SK-N-SH treated with all-trans-retinoic acid at 6 μM for 48 hours (cell line): Measurements from ENCODE around the gene PRICKLE1.

Experiments
- ATAC-seq: fragments of 200-7000 bp; cut with Tn5 transposase; 3 replicates; pipeline ENCODE4 v1.9.1; 2020; ENCODE audit warnings: mild to moderate bottlenecking, moderate library complexity
- ARNTL ChIP-seq: fragments of 450-650 bp; formaldehyde crosslinking; IDR thresholded peaks from 2 replicates; pipeline ENCODE4 v1.5.0; 2020; ENCODE audit warnings: low read depth, mild to moderate bottlenecking, moderate library complexity, borderline replicate concordance
- CSDC2 ChIP-seq: fragments of 250-450 bp; sonication (Bioruptor Pico); IDR thresholded peaks from 2 replicates; pipeline ENCODE4 v1.5.0; 2020; ENCODE audit warnings: mild to moderate bottlenecking, moderate library complexity
- CSRNP3 ChIP-seq: fragments of 250-450 bp; sonication (Bioruptor Pico); IDR thresholded peaks from 2 replicates; pipeline ENCODE4 v1.5.1; 2021; ENCODE audit warnings: mild to moderate bottlenecking, moderate library complexity
- ISL1 ChIP-seq: fragments of 250-450 bp; sonication (Bioruptor Pico); IDR thresholded peaks from 2 replicates; pipeline ENCODE4 v2.1.2; 2022; ENCODE audit warnings: mild to moderate bottlenecking, moderate library complexity
- OSR1 ChIP-seq: fragments of 250-450 bp; sonication (Bioruptor Pico); IDR thresholded peaks from 2 replicates; pipeline ENCODE4 v1.8.0; 2022; ENCODE audit warnings: moderate library complexity, mild to moderate bottlenecking, inconsistent platforms
- PPARA ChIP-seq: fragments of 250-450 bp; sonication (Bioruptor Pico); IDR thresholded peaks from 2 replicates; pipeline ENCODE4 v1.5.0; 2020; ENCODE audit warnings: mild to moderate bottlenecking, borderline replicate concordance
- RARB ChIP-seq: fragments of 250-450 bp; sonication (Bioruptor Pico); IDR thresholded peaks from 2 replicates; pipeline ENCODE4 v1.8.0; 2021; ENCODE audit warnings: mild to moderate bottlenecking, moderate library complexity
- SNAI2 ChIP-seq: fragments of 250-450 bp; sonication (Bioruptor Pico); IDR thresholded peaks from 2 replicates; pipeline ENCODE4 v1.5.0; 2020; ENCODE audit warnings: mild to moderate bottlenecking, moderate library complexity
- TOX ChIP-seq: fragments of 250-450 bp; sonication (Bioruptor Pico); IDR thresholded peaks from 2 replicates; pipeline ENCODE4 v1.8.0; 2021; ENCODE audit warnings: mild to moderate bottlenecking, moderate library complexity, borderline replicate concordance
- TSHZ2 ChIP-seq: fragments of 250-450 bp; sonication (Bioruptor Pico); IDR thresholded peaks from 2 replicates; pipeline ENCODE4 v1.5.0; 2020; ENCODE audit warnings: mild to moderate bottlenecking, moderate library complexity
- ZC3H10 ChIP-seq: fragments of 250-450 bp; sonication (Bioruptor Pico); IDR thresholded peaks from 2 replicates; pipeline ENCODE4 v1.5.1; 2021; ENCODE audit warnings: mild to moderate bottlenecking, moderate library complexity
- ZFP3 ChIP-seq: fragments of 250-450 bp; sonication (Bioruptor Pico); IDR thresholded peaks from 2 replicates; pipeline ENCODE4 v1.5.0; 2020; ENCODE audit warnings: mild to moderate bottlenecking, moderate library complexity
- ZFP30 ChIP-seq: fragments of 450-650 bp; formaldehyde crosslinking; IDR thresholded peaks from 2 replicates; pipeline ENCODE4 v1.5.0; 2022; ENCODE audit warnings: mild to moderate bottlenecking, moderate library complexity
- ZNF70 ChIP-seq: fragments of 450-650 bp; formaldehyde crosslinking; IDR thresholded peaks from 2 replicates; pipeline ENCODE4 v1.5.0; 2020; ENCODE audit warnings: mild to moderate bottlenecking, moderate library complexity
- ZNF8 ChIP-seq: fragments of 450-650 bp; formaldehyde crosslinking; IDR thresholded peaks from 2 replicates; pipeline ENCODE4 v1.5.0; 2020; ENCODE audit warnings: mild to moderate bottlenecking, moderate library complexity
- TF ChIP-seq, protein P1 (sequence below): fragments of 250-450 bp; sonication (Bioruptor Pico); IDR thresholded peaks from 2 replicates; pipeline ENCODE4 v1.8.0; 2021; ENCODE audit warnings: low read depth, mild to moderate bottlenecking, moderate library complexity, borderline replicate concordance
- TF ChIP-seq, protein P2 (sequence below): fragments of 250-450 bp; sonication (Bioruptor Pico); IDR thresholded peaks from 2 replicates; pipeline ENCODE4 v1.5.1; 2020; ENCODE audit warnings: low read depth, mild to moderate bottlenecking, moderate library complexity
- TF ChIP-seq, protein P3 (sequence below): fragments of 250-450 bp; sonication (Bioruptor Pico); IDR thresholded peaks from 2 replicates; pipeline ENCODE4 v1.8.0; 2020; ENCODE audit warnings: mild to moderate bottlenecking, moderate library complexity, borderline replicate concordance

The PRICKLE1 gene

DNA sequence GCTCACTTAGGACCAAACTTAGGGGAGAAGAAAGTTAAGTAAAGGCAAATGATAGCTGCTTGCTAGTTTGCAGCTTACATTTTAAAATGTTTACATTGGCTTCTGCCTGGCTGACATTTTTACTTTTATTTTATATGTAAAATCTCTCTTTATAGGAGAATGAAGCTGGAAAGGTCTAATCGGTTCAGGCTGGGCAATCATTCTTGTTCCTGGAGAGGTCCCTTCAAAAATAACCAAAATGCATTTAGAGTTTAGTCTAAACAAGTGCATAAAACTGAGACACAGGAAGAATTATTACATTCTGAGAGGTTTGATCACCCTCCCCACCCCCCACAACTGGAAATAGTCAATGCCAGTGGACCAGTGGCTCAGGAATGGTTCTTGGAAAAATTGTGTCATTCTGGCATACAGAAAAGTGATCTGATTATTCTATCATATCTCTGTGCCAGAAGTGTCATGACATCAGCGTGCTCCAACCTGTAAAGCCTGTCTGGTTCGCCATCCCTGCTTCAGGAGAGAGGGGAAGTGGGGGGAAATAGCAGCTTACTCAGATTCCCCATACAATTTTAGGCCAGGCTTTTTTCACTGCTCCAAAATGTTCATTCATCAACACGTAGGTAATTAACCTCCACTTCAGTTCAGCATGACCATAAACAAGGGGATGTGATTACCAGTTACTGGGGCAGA lies 4.2 kb downstream of the PRICKLE1 start:
- no peak for TF ChIP-seq ZNF70
- no peak for TF ChIP-seq ISL1 (CRISPR knock-in tag)
- no peak for TF ChIP-seq ZFP30 (CRISPR knock-in tag)
- TF ChIP-seq ZC3H10 (CRISPR knock-in tag), result no peak
- TF ChIP-seq PPARA (CRISPR knock-in tag), result no peak
- TF ChIP-seq TSHZ2 (CRISPR knock-in tag), result no peak
- no peak for TF ChIP-seq TOX (CRISPR knock-in tag)
- TF ChIP-seq ZFP3 (CRISPR knock-in tag), result no peak
- TF ChIP-seq RARB, result no peak
- TF ChIP-seq ZNF8 (CRISPR knock-in tag), result no peak
- TF ChIP-seq, protein P1, sequence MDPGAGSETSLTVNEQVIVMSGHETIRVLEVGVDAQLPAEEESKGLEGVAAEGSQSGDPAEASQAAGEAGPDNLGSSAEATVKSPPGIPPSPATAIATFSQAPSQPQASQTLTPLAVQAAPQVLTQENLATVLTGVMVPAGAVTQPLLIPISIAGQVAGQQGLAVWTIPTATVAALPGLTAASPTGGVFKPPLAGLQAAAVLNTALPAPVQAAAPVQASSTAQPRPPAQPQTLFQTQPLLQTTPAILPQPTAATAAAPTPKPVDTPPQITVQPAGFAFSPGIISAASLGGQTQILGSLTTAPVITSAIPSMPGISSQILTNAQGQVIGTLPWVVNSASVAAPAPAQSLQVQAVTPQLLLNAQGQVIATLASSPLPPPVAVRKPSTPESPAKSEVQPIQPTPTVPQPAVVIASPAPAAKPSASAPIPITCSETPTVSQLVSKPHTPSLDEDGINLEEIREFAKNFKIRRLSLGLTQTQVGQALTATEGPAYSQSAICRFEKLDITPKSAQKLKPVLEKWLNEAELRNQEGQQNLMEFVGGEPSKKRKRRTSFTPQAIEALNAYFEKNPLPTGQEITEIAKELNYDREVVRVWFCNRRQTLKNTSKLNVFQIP (CRISPR knock-in tag), result no peak
- no peak for TF ChIP-seq CSRNP3 (CRISPR knock-in tag)
- TF ChIP-seq OSR1, result no peak
- no peak for TF ChIP-seq ARNTL (CRISPR knock-in tag)
- TF ChIP-seq, protein P2, sequence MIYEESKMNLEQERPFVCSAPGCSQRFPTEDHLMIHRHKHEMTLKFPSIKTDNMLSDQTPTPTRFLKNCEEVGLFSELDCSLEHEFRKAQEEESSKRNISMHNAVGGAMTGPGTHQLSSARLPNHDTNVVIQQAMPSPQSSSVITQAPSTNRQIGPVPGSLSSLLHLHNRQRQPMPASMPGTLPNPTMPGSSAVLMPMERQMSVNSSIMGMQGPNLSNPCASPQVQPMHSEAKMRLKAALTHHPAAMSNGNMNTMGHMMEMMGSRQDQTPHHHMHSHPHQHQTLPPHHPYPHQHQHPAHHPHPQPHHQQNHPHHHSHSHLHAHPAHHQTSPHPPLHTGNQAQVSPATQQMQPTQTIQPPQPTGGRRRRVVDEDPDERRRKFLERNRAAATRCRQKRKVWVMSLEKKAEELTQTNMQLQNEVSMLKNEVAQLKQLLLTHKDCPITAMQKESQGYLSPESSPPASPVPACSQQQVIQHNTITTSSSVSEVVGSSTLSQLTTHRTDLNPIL (CRISPR knock-in tag), result no peak
- TF ChIP-seq, protein P3, sequence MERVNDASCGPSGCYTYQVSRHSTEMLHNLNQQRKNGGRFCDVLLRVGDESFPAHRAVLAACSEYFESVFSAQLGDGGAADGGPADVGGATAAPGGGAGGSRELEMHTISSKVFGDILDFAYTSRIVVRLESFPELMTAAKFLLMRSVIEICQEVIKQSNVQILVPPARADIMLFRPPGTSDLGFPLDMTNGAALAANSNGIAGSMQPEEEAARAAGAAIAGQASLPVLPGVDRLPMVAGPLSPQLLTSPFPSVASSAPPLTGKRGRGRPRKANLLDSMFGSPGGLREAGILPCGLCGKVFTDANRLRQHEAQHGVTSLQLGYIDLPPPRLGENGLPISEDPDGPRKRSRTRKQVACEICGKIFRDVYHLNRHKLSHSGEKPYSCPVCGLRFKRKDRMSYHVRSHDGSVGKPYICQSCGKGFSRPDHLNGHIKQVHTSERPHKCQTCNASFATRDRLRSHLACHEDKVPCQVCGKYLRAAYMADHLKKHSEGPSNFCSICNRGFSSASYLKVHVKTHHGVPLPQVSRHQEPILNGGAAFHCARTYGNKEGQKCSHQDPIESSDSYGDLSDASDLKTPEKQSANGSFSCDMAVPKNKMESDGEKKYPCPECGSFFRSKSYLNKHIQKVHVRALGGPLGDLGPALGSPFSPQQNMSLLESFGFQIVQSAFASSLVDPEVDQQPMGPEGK (CRISPR knock-in tag), result no peak
- ATAC-seq, result no peak

DNA sequence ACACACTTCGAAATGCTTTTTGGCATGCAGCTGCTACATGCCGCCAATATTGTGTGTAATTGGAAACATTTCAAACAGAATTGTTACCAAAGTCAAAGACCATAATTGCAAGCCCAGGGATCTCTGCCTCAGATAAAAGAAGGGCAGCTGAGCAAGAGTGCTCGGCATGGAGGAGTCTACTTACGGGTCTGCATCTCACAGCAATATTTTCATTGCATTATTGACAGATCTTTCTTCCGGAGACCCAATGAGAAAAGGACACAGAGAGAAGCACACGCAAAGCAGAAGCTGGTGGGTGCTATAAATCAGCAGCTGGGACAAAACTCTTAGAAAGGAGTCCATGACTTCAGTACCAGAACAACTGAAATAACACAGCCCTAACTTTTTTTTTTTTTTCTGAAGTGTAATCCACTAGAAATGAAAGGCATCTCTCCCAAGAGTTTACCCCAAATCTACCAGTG lies 4.9 kb downstream of the PRICKLE1 start:
- no peak for ATAC-seq

DNA sequence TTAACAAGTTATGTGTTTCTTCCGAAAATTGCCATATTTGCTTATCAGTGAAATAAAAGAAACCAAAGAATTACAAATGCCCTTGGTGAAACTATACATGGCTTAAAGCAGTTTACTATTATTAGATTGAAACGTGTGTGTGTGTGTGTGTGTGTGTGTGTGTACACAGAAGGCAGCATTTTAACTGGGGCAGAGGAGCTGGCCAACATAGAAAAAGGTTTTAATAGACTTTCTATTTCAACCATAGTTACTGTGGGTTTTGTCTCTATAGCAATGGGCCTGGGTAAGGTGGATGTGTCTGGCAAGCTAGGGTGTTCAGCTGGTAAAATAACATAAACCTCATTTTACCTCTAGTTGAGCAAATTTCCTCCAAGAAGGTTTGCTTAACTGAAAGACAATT lies 6.5 kb downstream of the PRICKLE1 start:
- ATAC-seq, result no peak
- TF ChIP-seq CSDC2, result no peak
- TF ChIP-seq ZFP30 (CRISPR knock-in tag), result no peak
- TF ChIP-seq SNAI2 (CRISPR knock-in tag), result no peak
- TF ChIP-seq TSHZ2 (CRISPR knock-in tag), result no peak
- TF ChIP-seq, protein P3 (CRISPR knock-in tag), result no peak

More for the DNA sequence above, 4.9 kb downstream of the PRICKLE1 start:
- TF ChIP-seq SNAI2 (CRISPR knock-in tag) (no peak), ISL1 (CRISPR knock-in tag) (peak; percentile 24; the same call in 1 of the 2 replicates)
